Upper lobe of left lung (tissue), 6 donors: ENCODE measurements around the gene ACTN1. TPM values are rescaled to one million over a fixed set of nuclear protein-coding genes. Genes with fewer than 3 reads are reported as not detected.

Experiments
- ATAC-seq, 2 donors: fragments of 200-7000 bp; cut with Tn5 transposase; one replicate each; pipeline ENCODE4 v1.9.1; 2022; ENCODE audit warnings: mild to moderate bottlenecking in 2 of 2, moderate library complexity in 2 of 2; ENCODE audit not compliant: low FRiP score in 2 of 2
- DNase-seq, 2 donors: peaks; one replicate each; pipeline ENCODE4 v3.0.0-alpha.2; 2019 to 2020
- H3K27ac ChIP-seq, 4 donors: fragments of 200-600 bp; sonication (generic); one replicate each; pipeline ENCODE4 v1.5.1; 2016 to 2019
- H3K27me3 ChIP-seq, 4 donors: fragments of 200-600 bp; sonication (generic); one replicate each; pipeline ENCODE4 v1.5.1; 2017 to 2019
- H3K36me3 ChIP-seq, 4 donors: fragments of 200-600 bp; sonication (generic); one replicate each; pipeline ENCODE4 v1.5.1; 2016 to 2019
- H3K4me1 ChIP-seq, 4 donors: fragments of 200-600 bp; sonication (generic); one replicate each; pipeline ENCODE4 v1.5.1; 2018 to 2019
- H3K4me3 ChIP-seq, 4 donors: fragments of 200-600 bp; sonication (generic); one replicate each; pipeline ENCODE4 v1.5.1; 2017 to 2019; ENCODE audit warnings: mild to moderate bottlenecking in 2 of 4, moderate library complexity in 1 of 4
- H3K9me3 ChIP-seq, 4 donors: fragments of 200-600 bp; sonication (generic); one replicate each; pipeline ENCODE4 v1.5.1; 2018 to 2019
- CTCF ChIP-seq, 6 experiments: fragments of 450-650 bp in 4 of 6; fragments of 200-600 bp in 2 of 6; sonication (generic) in 2 of 6; IDR thresholded peaks; one replicate each; pipeline ENCODE4 v1.5.1; 2016 to 2019; ENCODE audit warnings: antibody characterized with exemption in 6 of 6
- EP300 ChIP-seq, 4 donors: sonication (generic); formaldehyde crosslinking; IDR thresholded peaks; one replicate each; pipeline ENCODE4 v1.5.1; 2017; ENCODE audit warnings: antibody characterized with exemption in 4 of 4, control low read depth in 2 of 4
- POLR2A ChIP-seq, 4 donors: fragments of 450-650 bp; IDR thresholded peaks; one replicate each; pipeline ENCODE4 v1.5.1; 2016 to 2017; ENCODE audit warnings: antibody characterized with exemption in 4 of 4, mild to moderate bottlenecking in 2 of 4
- POLR2AphosphoS5 ChIP-seq, 2 donors: sonication (generic); formaldehyde crosslinking; IDR thresholded peaks; one replicate each; pipeline ENCODE4 v1.5.1; 2017; ENCODE audit warnings: antibody characterized with exemption in 2 of 2
- WGBS, 2 donors: methylation state at CpG; one replicate each; pipeline ENCODE4 v1.1.5; 2017 to 2018; 5-methylcytosine and 5-hydroxymethylcytosine counted together
- total RNA-seq, 6 donors: library from RNA; depleted of rRNA in 4 of 6; stranded (reverse); fragments of >200 nt in 4 of 6; gene quantifications; one replicate each; pipeline versions ENCODE4 v1.1.0 to v1.2.1, GENCODE V29; 2016 to 2021
- donor health status: DM: no; HTN: no; CAD: no; lungs with moderate emphysema.
- donor health status: DM: no; HTN: yes; CAD: no; lungs with severe emphysema.

Gene ACTN1
- total RNA-seq, 6 donors from 2014 or later: 117 to 195 (median 157) TPM

GRCh38 chr14:69001375-69001774 is 22.3 kb upstream of the ACTN1 start:
- TF ChIP-seq EP300 (IDR thresholded peaks at IDR 0.05): no peak
- no peak for TF ChIP-seq POLR2A (IDR thresholded peaks at IDR 0.05)
- TF ChIP-seq CTCF (IDR thresholded peaks at IDR 0.05): no peak
- TF ChIP-seq POLR2AphosphoS5 (IDR thresholded peaks at IDR 0.05): no peak
- no peaks in the 10 kb centered on the region for H3K27me3 ChIP-seq
- H3K4me1 ChIP-seq: peaks cover 0 to 7% (median 2%) of the 10 kb centered on the region in 4 donors
- H3K36me3 ChIP-seq: no peaks in the 10 kb centered on the region
- H3K9me3 ChIP-seq: no peaks in the 10 kb centered on the region
- WGBS, 2 donors: 83 to 93% methylated on average over 2 of the region's 2 CpGs
- DNase-seq (no peak), ATAC-seq (no peak)
- no peak overlapping the region for H3K4me3 ChIP-seq
- no peak overlapping the region for H3K27ac ChIP-seq

- H3K4me3 ChIP-seq: no peak overlapping the region
- 91 to 92% methylated on average over 5 of the region's 5 CpGs for WGBS, 2 donors
- no peaks in the 10 kb centered on the region for H3K9me3 ChIP-seq
- TF ChIP-seq EP300 (IDR thresholded peaks at IDR 0.05) (no peak), POLR2AphosphoS5 (IDR thresholded peaks at IDR 0.05) (no peak), POLR2A (IDR thresholded peaks at IDR 0.05) (no peak), CTCF (IDR thresholded peaks at IDR 0.05) (no peak)
- H3K27me3 ChIP-seq: no peaks in the 10 kb centered on the region
- DNase-seq (no peak), ATAC-seq (no peak)
- H3K27ac ChIP-seq: no peak overlapping the region
- H3K4me1 ChIP-seq: no peaks in the 10 kb centered on the region
- H3K36me3 ChIP-seq: no peaks in the 10 kb centered on the region
These were observed 19.0 kb upstream of the ACTN1 start for GRCh38 chr14:68998062-68998461.

- Histone ChIP-seq H3K36me3 (no peaks in the 10 kb centered on the region), H3K27me3 (no peaks in the 10 kb centered on the region), H3K9me3 (no peaks in the 10 kb centered on the region), H3K27ac (no peak overlapping the region), H3K4me1 (no peaks in the 10 kb centered on the region), H3K4me3 (no peak overlapping the region)
- ATAC-seq (no peak), DNase-seq (no peak)
- TF ChIP-seq CTCF (IDR thresholded peaks at IDR 0.05) (no peak), POLR2AphosphoS5 (IDR thresholded peaks at IDR 0.05) (no peak), POLR2A (IDR thresholded peaks at IDR 0.05) (no peak), EP300 (IDR thresholded peaks at IDR 0.05) (no peak)
- WGBS, 2 donors: 90 to 91% methylated on average over 4 of the region's 4 CpGs
These were observed 16.6 kb upstream of the ACTN1 start for GRCh38 chr14:68995731-68996130.

GRCh38 chr14:68994056-68994455 is 15.0 kb upstream of the ACTN1 start:
- no peaks in the 10 kb centered on the region for H3K27me3 ChIP-seq
- H3K27ac ChIP-seq: no peak overlapping the region
- no peak for TF ChIP-seq POLR2AphosphoS5 (IDR thresholded peaks at IDR 0.05)
- TF ChIP-seq CTCF (IDR thresholded peaks at IDR 0.05): no peak
- TF ChIP-seq POLR2A (IDR thresholded peaks at IDR 0.05): no peak
- no peak for TF ChIP-seq EP300 (IDR thresholded peaks at IDR 0.05)
- H3K4me3 ChIP-seq: no peak overlapping the region
- H3K4me1 ChIP-seq: no peaks in the 10 kb centered on the region
- WGBS, 2 donors: 83 to 95% methylated on average over 2 of the region's 2 CpGs
- H3K36me3 ChIP-seq: no peaks in the 10 kb centered on the region
- no peak for ATAC-seq
- H3K9me3 ChIP-seq: no peaks in the 10 kb centered on the region
- DNase-seq: no peak

GRCh38 chr14:68987653-68988036 is 8.5 kb upstream of the ACTN1 start:
- Histone ChIP-seq H3K36me3 (no peaks in the 10 kb centered on the region), H3K27me3 (no peaks in the 10 kb centered on the region), H3K27ac (no peak overlapping the region), H3K4me1 (no peaks in the 10 kb centered on the region), H3K9me3 (no peaks in the 10 kb centered on the region), H3K4me3 (no peak overlapping the region)
- TF ChIP-seq EP300 (IDR thresholded peaks at IDR 0.05): no peak
- no peak for TF ChIP-seq POLR2AphosphoS5 (IDR thresholded peaks at IDR 0.05)
- no peak for TF ChIP-seq CTCF (IDR thresholded peaks at IDR 0.05)
- TF ChIP-seq POLR2A (IDR thresholded peaks at IDR 0.05): no peak
- DNase-seq (no peak), ATAC-seq (no peak)
- WGBS, 2 donors: 70 to 88% methylated on average over 1 of the region's 1 CpG
